A673 (cell line): Measurements from ENCODE around the gene MPC1. TPM values are rescaled to one million over a fixed set of nuclear protein-coding genes. Genes with fewer than 3 reads are reported as not detected.

Experiments
- BruUV-seq: library from RNA; stranded (reverse); fragments of 400-500 nt; replicated peaks from 2 replicates; lab custom pipeline; 2021; lab: Mats Ljungman, UMichigan
- CTCF ChIA-PET: fragments of 300-600 bp; sonication (Branson Sonifier 250); formaldehyde crosslinking; loops from one replicate; lab custom pipeline; 2022; ENCODE audit warnings: antibody characterized with exemption; lab: Charles Lee
- POLR2A ChIA-PET: fragments of 300-600 bp; sonication (Branson Sonifier 250); formaldehyde crosslinking; loops from one replicate; lab custom pipeline; 2022; ENCODE audit warnings: antibody characterized with exemption; ENCODE audit not compliant: low non-redundant PET; lab: Charles Lee
- DNase-seq: peaks from one replicate; pipeline ENCODE4 v3.0.0-alpha.2; 2015; ENCODE audit warnings: low spot score
- H3K27ac ChIP-seq: fragments of 200-600 bp; sonication (generic); 2 replicates; pipeline ENCODE4 v1.5.1; 2016; ENCODE audit warnings: mixed run types, low read depth, mild to moderate bottlenecking, mixed read lengths, antibody characterized with exemption, low read length; ENCODE audit not compliant: poor library complexity, severe bottlenecking
- H3K27me3 ChIP-seq: fragments of 200-600 bp; sonication (generic); replicated peaks from 2 replicates; pipeline ENCODE4 v1.6.1; 2017; ENCODE audit warnings: mixed run types, low read depth, mild to moderate bottlenecking, mixed read lengths, antibody characterized with exemption, low read length; ENCODE audit not compliant: insufficient read depth, poor library complexity
- H3K36me3 ChIP-seq: fragments of 200-600 bp; sonication (generic); 2 replicates; pipeline ENCODE4 v1.6.1; 2016; ENCODE audit warnings: mixed run types, mild to moderate bottlenecking, mixed read lengths, antibody characterized with exemption, low read length; ENCODE audit not compliant: insufficient read depth, poor library complexity, severe bottlenecking
- H3K4me1 ChIP-seq: fragments of 200-600 bp; sonication (generic); 2 replicates; pipeline ENCODE4 v1.6.1; 2017; ENCODE audit warnings: mixed run types, mild to moderate bottlenecking, mixed read lengths, antibody characterized with exemption, low read length; ENCODE audit not compliant: insufficient read depth, poor library complexity, severe bottlenecking
- H3K4me3 ChIP-seq: fragments of 200-600 bp; sonication (generic); 2 replicates; pipeline ENCODE4 v1.5.1; 2016; ENCODE audit warnings: low read depth, mixed run types, mild to moderate bottlenecking, mixed read lengths, low read length; ENCODE audit not compliant: poor library complexity, severe bottlenecking
- H3K9me3 ChIP-seq: fragments of 200-600 bp; sonication (generic); 2 replicates; pipeline ENCODE4 v1.6.1; 2016; ENCODE audit warnings: mixed run types, low read depth, mild to moderate bottlenecking, mixed read lengths, antibody characterized with exemption, low read length; ENCODE audit not compliant: poor library complexity, severe bottlenecking
- CTCF ChIP-seq: fragments of 300-800, 200-600 bp; sonication (generic); conservative IDR thresholded peaks from 2 replicates; pipeline ENCODE4 v1.5.1; 2017; ENCODE audit warnings: low read depth, mild to moderate bottlenecking, antibody characterized with exemption, low read length, moderate library complexity, mixed read lengths
- EZH2 ChIP-seq: fragments of 200-600 bp; sonication (generic); IDR thresholded peaks from 2 replicates; pipeline ENCODE4 v1.6.1; 2017; ENCODE audit warnings: borderline replicate concordance, low read depth, mild to moderate bottlenecking, mixed read lengths, antibody characterized with exemption, low read length; ENCODE audit not compliant: poor library complexity, severe bottlenecking
- intact Hi-C: fragments of 100-400 bp; cut with micrococcal nuclease; formaldehyde crosslinking; loops from one replicate; pipeline ENCODE4 v1.10.0; 2022; ENCODE audit not compliant: unreplicated experiment
- total RNA-seq: library from RNA; stranded (reverse); gene quantifications from 2 replicates; pipeline ENCODE4 v1.2.3, GENCODE V29; 2021

MPC1 gene
- total RNA-seq, 1 experiment from 2014 or later, result 35.9 TPM

- H3K36me3 ChIP-seq, result no peaks in the 10 kb centered on the region
- POLR2A ChIA-PET, result no interaction called here
- no TSS peak for BruUV-seq
These were observed 21.7 kb downstream of the MPC1 start for GRCh38 chr6:166361077-166361429.

GRCh38 chr6:166360243-166361076 lies 22.3 kb downstream of the MPC1 start:
- intact Hi-C loops, result no loop called here
- CTCF ChIA-PET, result no interaction called here

More at GRCh38 chr6:166361077-166361429, 21.7 kb downstream of the MPC1 start:
- Histone ChIP-seq H3K4me1 (peaks cover 7% of the 10 kb centered on the region), H3K27ac (no peak overlapping the region), H3K27me3 (peaks cover 3% of the 10 kb centered on the region), H3K9me3 (no peaks in the 10 kb centered on the region), H3K4me3 (no peak overlapping the region)
- TF ChIP-seq CTCF, result no peak
- TF ChIP-seq EZH2, result no peak
- DNase-seq, result no peak
- intact Hi-C loops, result no loop called here
- CTCF ChIA-PET, result no interaction called here

GRCh38 chr6:166355552-166355951 lies 27.2 kb downstream of the MPC1 start:
- H3K4me1 ChIP-seq, result no peaks in the 10 kb centered on the region
- POLR2A ChIA-PET, result no interaction called here
- intact Hi-C loops, result no loop called here
- no peak overlapping the region for H3K4me3 ChIP-seq
- no TSS peak for BruUV-seq
- CTCF ChIA-PET, result no interaction called here
- peaks cover 3% of the 10 kb centered on the region for H3K27me3 ChIP-seq
- DNase-seq, result no peak
- H3K9me3 ChIP-seq, result no peaks in the 10 kb centered on the region
- TF ChIP-seq CTCF, result no peak
- TF ChIP-seq EZH2, result no peak
- H3K36me3 ChIP-seq, result no peaks in the 10 kb centered on the region
- H3K27ac ChIP-seq, result no peak overlapping the region

More at GRCh38 chr6:166360243-166361076, 22.3 kb downstream of the MPC1 start:
- Histone ChIP-seq H3K27ac (no peak overlapping the region), H3K36me3 (no peaks in the 10 kb centered on the region), H3K27me3 (peaks cover 3% of the 10 kb centered on the region), H3K9me3 (no peaks in the 10 kb centered on the region), H3K4me1 (peaks cover 4% of the 10 kb centered on the region), H3K4me3 (no peak overlapping the region)
- BruUV-seq, result no TSS peak
- no peak for DNase-seq
- TF ChIP-seq CTCF, result no peak
- no peak for TF ChIP-seq EZH2
- POLR2A ChIA-PET, result no interaction called here
